ENCODE measurements around the gene LGALS9B.
"Not testable (repeated sequence)": the region's sequence is repeated elsewhere in the genome, so short reads cannot be mapped to it uniquely, and the experiment has no call there.

DNA sequence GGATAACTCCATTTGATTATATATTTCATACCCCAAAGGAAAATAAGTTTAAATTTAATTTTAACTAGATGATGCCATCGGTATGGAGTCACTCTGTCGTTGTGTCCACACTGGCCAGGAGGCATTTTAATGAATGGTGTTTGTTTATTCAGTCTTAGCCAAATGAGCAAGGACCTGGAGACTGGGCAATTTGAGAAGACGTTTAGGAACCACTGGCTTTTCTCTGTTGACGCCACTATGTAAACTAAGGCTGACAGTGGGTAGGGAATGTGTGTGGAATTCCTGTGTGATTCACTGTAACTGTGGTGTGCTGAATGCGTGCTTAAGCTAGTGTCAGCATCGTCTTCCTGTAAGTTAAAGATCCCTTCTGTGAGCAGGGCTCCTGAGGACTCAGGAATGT is 17.6 kb upstream of the LGALS9B start:
- TF ChIP-seq, protein P1, sequence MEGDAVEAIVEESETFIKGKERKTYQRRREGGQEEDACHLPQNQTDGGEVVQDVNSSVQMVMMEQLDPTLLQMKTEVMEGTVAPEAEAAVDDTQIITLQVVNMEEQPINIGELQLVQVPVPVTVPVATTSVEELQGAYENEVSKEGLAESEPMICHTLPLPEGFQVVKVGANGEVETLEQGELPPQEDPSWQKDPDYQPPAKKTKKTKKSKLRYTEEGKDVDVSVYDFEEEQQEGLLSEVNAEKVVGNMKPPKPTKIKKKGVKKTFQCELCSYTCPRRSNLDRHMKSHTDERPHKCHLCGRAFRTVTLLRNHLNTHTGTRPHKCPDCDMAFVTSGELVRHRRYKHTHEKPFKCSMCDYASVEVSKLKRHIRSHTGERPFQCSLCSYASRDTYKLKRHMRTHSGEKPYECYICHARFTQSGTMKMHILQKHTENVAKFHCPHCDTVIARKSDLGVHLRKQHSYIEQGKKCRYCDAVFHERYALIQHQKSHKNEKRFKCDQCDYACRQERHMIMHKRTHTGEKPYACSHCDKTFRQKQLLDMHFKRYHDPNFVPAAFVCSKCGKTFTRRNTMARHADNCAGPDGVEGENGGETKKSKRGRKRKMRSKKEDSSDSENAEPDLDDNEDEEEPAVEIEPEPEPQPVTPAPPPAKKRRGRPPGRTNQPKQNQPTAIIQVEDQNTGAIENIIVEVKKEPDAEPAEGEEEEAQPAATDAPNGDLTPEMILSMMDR (IDR thresholded peaks at IDR 0.05): not testable (repeated sequence)
- TF ChIP-seq POLR2A (IDR thresholded peaks at IDR 0.05): not testable (repeated sequence)
